Measurements from ENCODE around the gene CASTOR1.

The CASTOR1 gene

GRCh38 chr22:30294066-30294465 lies 4.8 kb upstream of the CASTOR1 start:
- H3K4me3 ChIP-seq, result no peak overlapping the region
- no peak overlapping the region for H3K27ac ChIP-seq
- no peak for TF ChIP-seq CTCF (IDR thresholded peaks at IDR 0.05)
- DNase-seq (ENCODE audit: low spot score), result no peak

DNA sequence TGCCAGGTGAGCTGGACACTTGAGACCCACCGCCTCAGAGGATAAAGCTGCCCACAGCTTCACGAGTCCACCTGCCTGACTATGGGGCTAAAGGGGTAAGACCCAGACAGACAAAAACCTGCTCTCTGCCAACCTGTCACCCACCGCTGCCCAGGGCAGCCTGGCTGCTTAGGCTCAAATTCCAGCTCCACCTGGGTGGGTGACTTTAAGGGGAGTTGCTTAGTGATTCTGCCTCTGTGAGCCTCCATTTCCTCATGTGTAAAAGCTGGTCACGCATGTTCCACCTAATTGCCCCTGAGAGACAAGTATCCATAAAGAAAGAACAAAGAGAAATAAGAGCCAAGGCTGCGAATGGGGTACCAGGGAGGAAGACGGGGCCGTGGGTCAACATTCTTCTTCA lies 3.7 kb upstream of the CASTOR1 start:
- Histone ChIP-seq H3K4me3 (no peak overlapping the region), H3K27ac (peak overlapping the region in 1 of 2 donors; percentile 95)
- no peak for DNase-seq (ENCODE audit: low spot score)
- TF ChIP-seq CTCF (IDR thresholded peaks at IDR 0.05), result no peak

DNA sequence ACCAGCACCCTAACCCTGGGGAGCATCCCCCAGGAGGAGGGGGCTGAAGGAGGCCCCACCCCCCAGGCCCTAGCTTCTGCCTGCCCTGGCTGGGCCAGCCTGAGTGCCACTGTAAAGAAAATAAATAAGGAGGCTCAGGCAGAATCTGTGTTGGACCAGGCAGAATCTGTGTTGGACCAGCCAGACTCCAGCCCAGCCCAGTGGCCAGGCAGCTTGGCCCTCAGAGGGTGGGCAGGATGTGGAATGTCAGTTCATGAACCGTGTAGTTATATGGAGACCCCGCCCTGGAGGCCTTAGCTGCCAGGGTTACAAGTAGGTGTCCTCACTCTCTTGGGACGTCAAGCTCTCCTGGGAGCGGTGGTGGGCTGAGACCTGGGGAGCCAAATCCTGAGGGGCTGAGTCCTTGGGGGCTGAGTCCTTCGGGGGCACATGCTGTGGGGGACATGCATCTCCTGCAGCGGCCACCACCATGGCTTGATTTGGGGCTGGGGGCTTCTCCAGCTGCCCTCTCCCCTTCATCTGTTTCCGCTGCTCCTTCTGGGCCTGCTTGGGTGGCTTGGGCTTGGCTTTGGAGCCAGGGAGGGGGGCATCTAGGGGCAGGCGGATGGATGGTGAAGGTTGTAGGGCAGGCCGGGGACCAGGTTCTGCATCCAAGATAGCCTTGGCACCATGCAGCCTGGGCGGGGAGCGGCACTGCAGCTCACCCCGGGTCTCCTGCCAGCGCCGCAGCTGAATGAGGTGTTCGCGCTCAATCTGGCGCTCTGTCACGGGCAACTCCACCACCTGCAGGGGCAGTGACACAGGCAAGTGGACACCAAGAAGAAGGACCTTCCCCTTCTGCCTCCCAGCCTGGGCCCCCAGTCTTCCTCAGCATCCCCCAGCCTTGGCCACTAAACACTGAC lies 3.0 kb upstream of the CASTOR1 start:
- Histone ChIP-seq H3K4me3 (no peak overlapping the region), H3K27ac (peak overlapping the region; percentile 80 to 95)
- no peak for DNase-seq (ENCODE audit: low spot score)
- no peak for TF ChIP-seq CTCF (IDR thresholded peaks at IDR 0.05)

- no peak for TF ChIP-seq CTCF (IDR thresholded peaks at IDR 0.05)
- Histone ChIP-seq H3K27ac (peak overlapping the region; percentile 80 to 95), H3K4me3 (peak overlapping the region; percentile 95)
- DNase-seq (ENCODE audit: low spot score), result peak; percentile 91
Observed at GRCh38 chr22:30291058-30291892, 2.0 kb upstream of the CASTOR1 start.

DNA sequence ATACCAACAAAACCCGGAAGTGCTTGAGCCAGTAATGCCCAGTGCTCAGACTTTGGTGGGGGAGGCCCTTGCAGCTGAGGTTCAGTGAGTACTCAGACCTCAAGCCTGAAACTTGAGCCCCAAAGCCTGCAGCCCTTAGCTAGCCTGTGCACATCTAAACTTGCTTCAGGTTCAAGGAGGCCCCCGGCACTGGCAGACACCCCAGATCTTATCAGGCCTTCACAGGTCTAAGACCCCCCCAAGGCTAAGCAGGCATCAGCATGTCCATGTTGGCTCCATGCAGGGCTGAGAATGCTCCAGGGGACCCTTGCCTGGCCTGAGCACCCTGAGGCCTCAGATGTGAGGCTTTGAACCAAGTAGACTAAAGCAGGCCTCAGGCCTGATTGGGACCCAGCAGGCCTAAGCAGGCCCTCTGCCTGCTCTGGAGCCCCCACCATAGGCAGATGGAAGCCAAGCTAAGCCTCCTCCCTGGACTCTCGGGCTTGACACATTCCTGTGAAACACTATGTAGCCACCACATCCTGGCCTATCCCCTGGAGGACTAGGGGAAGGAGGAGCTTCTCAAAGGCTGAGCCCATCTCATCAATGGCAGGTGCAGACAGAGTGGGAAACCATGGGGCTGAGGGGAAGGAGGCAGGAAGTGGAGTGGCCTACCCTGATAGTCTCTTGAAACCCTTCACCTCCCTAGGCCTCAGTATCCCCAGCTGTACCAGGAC lies 1.2 kb upstream of the CASTOR1 start:
- TF ChIP-seq CTCF (IDR thresholded peaks at IDR 0.05), result no peak
- peak overlapping the region; percentile 80 to 95 for H3K27ac ChIP-seq
- DNase-seq (ENCODE audit: low spot score), result no peak
- peak overlapping the region; percentile 95 for H3K4me3 ChIP-seq

GRCh38 chr22:30289980-30290313 lies 642 bp upstream of the CASTOR1 start:
- no peak for DNase-seq (ENCODE audit: low spot score)
- peak overlapping the region; percentile 80 to 95 for H3K27ac ChIP-seq
- TF ChIP-seq CTCF (IDR thresholded peaks at IDR 0.05), result no peak
- H3K4me3 ChIP-seq, result peak overlapping the region; percentile 95
